A375 (cell line): ENCODE results near the gene KLHL13. TPM values are rescaled to one million over a fixed set of nuclear protein-coding genes. Genes with fewer than 3 reads are reported as not detected.

Experiments
- small RNA-seq: library from RNA; depleted of rRNA; stranded (forward); fragments of <200 nt; gene quantifications from one replicate; pipeline ENCODE3, GENCODE V24; 2014
- total RNA-seq: library from RNA; depleted of rRNA; stranded (reverse); fragments of >200 nt; shearing (Covaris generic); gene quantifications from 2 replicates; pipeline ENCODE4 v1.2.3, GENCODE V29; 2014; rRNA removed

KLHL13 gene, protein sequence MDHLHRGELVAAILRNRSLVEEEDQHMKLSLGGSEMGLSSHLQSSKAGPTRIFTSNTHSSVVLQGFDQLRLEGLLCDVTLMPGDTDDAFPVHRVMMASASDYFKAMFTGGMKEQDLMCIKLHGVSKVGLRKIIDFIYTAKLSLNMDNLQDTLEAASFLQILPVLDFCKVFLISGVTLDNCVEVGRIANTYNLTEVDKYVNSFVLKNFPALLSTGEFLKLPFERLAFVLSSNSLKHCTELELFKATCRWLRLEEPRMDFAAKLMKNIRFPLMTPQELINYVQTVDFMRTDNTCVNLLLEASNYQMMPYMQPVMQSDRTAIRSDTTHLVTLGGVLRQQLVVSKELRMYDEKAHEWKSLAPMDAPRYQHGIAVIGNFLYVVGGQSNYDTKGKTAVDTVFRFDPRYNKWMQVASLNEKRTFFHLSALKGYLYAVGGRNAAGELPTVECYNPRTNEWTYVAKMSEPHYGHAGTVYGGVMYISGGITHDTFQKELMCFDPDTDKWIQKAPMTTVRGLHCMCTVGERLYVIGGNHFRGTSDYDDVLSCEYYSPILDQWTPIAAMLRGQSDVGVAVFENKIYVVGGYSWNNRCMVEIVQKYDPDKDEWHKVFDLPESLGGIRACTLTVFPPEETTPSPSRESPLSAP
- 0.94 and 0.96 TPM in 2 replicates for total RNA-seq

DNA sequence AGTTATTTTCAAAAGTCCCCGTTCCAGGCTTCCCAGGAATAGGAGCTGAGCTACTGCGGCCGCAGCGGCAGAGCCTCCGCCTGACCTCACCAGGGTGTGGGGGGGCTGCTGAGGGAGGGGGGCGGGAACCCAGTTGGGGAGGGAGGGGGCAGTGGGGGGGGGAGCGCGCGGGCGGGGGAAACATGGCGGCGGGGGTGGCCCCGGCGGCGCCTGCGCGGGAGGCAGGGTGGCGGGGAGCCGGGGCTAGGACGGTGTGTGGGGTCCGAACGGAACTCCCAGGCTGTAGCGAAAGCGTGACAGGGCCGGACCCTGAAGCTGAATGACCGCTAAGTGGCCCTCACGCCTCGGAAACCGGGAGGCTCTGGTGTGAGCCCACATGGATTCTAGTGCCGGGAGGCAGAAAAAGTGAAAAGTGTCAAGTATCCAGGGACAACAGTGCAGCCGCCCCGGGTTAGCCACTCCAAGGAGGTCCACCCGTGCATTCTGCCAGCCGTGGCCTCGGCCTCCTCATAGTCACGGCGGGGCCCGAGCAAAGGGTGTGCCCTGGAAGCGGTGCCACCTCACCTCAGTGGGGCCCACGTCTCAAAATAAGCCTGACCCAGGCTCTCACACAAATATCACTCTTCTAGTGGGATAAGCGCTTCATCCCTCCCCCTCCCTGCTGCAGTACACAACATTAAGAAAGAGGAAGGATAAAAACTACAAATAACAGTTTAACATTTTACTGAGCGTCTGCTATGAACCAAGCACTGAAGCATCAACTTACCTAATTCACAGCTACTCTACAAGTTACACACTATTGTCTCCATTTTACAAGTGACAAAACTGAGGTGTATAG lies at the start of gene KLHL13:
TSS of gene KLHL13 (minus strand) at position 98 of the 838 bp plus-strand sequence. CDS start 88,337 bp downstream, outside the sequence.

Small RNA genes within 50 kb of the gene (small RNA-seq; reads per million reads assigned to genes)
- gene RF00019, result not detected
- gene TUBB4BP3, result not detected

Other genes with a start within 250 kb of the KLHL13 start
- gene WDR44, start 229.3 kb upstream of the KLHL13 start, total RNA-seq, result 5.6 and 6.1 TPM in 2 replicates